ENCODE data around the gene SPEN.

DNA sequence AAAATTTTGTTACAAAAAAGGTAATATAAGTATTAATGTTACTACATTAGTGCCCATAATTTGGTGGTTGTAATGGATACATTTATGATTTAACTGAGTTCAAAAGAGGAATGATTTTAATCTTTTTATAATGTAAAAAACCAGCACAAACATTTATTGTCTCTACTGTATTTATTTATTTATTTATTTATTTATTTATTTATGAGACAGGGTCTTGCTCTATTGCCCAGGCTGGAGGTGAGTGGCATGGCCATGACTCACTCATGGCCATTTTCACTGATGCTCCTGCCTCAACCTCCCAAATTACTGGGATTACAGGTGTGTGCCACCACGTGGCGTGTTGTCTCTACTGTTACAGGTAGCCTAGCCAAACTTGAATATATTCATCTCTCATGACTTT lies 21.9 kb downstream of the SPEN start:
- TF ChIP-seq, protein P1, sequence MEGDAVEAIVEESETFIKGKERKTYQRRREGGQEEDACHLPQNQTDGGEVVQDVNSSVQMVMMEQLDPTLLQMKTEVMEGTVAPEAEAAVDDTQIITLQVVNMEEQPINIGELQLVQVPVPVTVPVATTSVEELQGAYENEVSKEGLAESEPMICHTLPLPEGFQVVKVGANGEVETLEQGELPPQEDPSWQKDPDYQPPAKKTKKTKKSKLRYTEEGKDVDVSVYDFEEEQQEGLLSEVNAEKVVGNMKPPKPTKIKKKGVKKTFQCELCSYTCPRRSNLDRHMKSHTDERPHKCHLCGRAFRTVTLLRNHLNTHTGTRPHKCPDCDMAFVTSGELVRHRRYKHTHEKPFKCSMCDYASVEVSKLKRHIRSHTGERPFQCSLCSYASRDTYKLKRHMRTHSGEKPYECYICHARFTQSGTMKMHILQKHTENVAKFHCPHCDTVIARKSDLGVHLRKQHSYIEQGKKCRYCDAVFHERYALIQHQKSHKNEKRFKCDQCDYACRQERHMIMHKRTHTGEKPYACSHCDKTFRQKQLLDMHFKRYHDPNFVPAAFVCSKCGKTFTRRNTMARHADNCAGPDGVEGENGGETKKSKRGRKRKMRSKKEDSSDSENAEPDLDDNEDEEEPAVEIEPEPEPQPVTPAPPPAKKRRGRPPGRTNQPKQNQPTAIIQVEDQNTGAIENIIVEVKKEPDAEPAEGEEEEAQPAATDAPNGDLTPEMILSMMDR (IDR thresholded peaks at IDR 0.05; ENCODE audit: poor library complexity), result no peak
- no peak for TF ChIP-seq EZH2 (IDR thresholded peaks at IDR 0.05; ENCODE audit: borderline replicate concordance)
